Measurements from ENCODE around the gene TLR7.

Gene TLR7

DNA sequence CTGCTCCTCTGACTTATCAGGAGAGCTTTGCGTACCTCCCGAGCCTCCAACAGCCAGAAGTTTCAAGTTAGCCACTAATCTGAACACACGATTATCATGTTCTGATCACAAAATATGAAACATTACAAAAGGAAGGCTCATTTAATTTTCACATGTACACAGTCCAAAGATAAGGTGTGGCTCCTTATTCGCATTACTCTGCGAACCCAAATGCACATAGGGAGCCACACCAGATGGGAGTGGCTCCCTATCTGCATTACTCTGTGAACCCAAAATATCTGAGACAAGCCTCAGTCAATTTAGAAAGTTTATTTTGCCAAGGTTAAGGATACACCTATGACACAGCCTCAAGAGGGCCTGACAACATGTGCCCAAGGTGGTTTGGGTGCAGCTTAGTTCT lies 68.0 kb downstream of the TLR7 start:
- no peak for DNase-seq

DNA sequence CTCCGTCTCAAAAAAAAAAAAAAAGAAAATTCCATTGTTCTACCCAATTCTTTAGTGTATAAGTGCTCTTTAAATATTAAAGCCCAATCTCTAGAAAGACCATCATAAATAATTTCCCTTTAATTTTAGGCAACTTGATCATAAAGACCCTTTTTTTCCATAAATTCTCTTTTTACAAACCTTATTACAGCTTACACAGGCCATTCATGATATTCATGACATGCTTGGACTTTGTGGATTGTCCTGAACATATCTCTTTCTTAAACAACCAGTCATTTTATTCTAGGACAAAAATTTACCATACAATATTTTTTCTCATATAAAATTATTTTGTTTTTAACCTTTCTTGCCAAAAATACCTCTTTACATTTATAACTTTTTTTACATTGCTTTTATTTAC lies 70.1 kb downstream of the TLR7 start:
- no peak for DNase-seq
